ENCODE measurements around the gene GCC2.
A peak's percentile ranks its signal among the peaks of the same experiment; 100 is the strongest.
"Not testable (repeated sequence)": the region's sequence is repeated elsewhere in the genome, so short reads cannot be mapped to it uniquely, and the experiment has no call there.

GCC2 gene

DNA sequence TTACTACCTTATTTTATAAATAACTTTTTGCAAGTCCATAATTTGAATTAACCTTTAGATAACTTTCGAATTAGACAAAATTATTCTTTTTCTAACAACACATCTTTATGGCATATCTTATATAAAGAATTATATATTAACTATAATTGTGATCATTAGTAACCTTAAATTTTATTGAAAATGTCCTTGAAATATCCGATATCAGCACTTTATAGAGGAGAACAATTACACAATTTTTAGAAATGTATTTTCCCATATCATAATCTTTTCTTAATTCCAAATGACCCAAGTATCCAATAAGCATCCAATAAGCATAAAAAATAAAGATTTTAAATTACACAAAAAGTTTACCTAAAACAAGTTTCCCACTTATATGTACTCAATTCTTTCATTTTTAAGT lies 7.3 kb upstream of the GCC2 start:
- no peak for DNase-seq (ENCODE audit: low read depth)

GRCh38 chr2:108444941-108445840 lies 3.8 kb upstream of the GCC2 start:
- no peak for DNase-seq (ENCODE audit: low read depth)

DNA sequence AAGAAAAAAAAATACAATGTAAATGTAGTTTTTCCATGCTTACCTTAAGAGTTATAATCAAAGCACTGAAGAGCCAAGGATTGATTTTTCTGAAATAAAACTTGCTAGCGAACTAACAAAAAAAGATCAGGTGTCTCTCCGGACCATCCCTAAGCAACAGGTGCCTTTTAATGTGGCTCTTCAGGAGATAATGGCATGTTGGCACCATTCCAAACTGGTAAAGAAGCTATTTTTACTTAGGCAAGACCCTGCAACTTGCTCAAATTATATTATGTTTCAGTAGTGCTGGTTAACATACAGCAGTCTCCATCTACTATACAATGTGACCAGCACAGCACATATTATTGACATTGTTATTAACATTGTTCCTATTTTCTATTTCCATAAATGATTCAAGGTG lies 2.3 kb upstream of the GCC2 start:
- DNase-seq (ENCODE audit: low read depth), result no peak

DNA sequence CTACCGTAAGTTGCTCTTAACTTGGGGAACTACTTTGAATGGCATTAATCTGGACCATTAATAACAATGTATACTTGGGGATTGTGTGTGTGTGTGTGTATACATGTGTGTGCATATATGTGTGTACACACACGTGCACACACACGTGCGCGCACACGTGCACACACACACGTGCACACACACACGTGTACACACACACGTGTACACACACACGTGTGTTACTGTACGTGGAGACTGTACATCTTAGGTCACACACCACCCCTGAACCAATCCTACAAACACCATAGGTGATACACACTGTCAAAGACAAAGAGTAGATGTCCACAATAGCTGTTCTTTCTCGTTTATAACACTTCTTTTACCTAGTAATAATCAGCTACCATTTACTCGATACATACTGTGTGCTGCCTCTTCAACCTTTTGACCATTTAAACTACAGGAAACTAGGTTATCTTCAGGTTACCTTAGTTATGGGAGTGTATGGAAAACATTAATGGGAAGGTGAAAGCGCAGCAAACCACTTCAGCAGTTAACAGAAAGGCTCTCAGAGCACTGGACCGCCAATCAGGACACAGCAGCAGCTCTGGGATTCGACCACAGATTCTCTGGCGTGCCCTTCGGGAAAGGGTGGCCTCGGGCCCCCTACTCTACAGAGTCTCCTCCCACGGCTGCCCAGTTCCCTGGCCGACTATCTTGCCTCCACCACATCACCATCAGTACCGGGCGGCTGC lies 894 bp upstream of the GCC2 start:
- DNase-seq (ENCODE audit: low read depth), result no peak

GRCh38 chr2:108449410-108450130 lies 564 bp downstream of the GCC2 start:
- peak; percentile 2 for DNase-seq (ENCODE audit: low read depth)

DNA sequence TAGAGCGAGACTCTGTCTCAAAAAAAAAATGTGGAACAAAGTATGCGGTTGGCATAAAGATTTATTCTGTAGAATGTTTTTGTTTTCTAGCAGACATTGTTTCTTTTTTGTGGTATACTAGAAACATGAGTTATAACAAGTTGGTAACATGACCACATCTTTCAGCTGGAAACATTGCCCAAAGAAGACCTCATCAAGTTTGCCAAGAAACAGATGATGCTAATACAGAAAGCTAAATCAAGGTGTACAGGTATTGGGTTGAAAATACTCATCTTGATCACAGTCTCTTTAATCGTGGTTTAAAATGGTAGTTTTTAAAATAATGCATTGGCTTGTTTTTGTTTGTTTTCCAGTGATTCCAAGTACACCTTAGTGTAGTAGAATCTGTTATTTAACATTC lies 1.9 kb downstream of the GCC2 start:
- DNase-seq (ENCODE audit: low read depth), result no peak

- no peak for DNase-seq (ENCODE audit: low read depth)
Observed at GRCh38 chr2:108451976-108452375, 3.0 kb downstream of the GCC2 start.

DNA sequence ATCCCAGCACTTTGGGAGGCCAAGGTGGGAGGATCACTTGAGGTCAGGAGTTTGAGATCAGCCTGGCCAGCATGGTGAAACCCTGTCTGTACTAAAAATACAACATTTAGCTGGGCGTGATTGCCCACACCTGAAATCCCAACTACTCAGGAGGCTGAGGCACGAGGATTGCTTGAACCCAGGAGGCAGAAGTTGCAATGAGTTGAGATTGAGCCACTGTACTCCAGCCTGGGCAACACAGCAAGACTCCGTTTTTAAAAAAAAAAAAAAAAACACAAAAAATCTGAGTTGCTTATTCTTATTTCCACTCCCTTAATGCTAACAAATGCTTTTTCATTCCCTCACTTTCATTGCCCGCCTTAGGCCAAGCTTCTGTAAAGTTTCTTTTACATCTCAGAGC lies 4.5 kb downstream of the GCC2 start:
- DNase-seq (ENCODE audit: low read depth), result not testable (repeated sequence)

DNA sequence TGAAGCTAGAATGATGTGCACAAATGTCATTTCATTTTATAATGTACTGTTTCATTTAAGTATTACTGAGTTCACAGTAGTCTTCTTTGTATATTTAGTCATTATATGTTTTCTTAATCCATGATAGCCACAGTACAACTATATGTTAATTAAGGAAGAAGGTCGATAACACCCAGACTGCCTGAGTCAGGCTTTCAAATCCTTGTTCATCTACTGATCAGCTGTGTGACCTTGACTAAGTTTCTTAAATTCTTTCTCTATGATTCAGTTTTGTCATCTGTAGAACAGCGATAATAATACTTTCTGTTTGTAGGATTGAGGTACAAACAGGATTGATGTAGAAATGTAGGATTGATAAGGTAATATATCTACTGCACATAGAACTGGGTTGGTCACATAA lies 5.4 kb downstream of the GCC2 start:
- DNase-seq (ENCODE audit: low read depth), result no peak

DNA sequence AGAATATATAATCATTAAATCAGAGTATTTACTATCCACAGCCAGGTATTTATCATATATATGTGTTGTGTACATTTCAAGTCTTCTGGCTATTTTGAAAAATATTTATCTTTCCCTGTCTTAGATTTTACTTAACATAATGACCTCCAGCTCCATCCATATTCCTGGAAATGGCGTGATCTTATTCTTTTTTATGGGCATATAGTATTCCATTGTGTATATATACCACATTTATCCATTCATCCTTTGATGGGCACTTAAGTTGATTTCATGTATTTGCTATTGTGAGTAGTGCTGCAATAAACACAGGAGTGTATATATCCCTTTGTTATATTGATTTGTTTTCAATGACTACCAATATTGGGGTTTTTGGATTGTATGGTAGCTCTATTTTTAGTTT lies 6.6 kb downstream of the GCC2 start:
- DNase-seq (ENCODE audit: low read depth), result no peak

DNA sequence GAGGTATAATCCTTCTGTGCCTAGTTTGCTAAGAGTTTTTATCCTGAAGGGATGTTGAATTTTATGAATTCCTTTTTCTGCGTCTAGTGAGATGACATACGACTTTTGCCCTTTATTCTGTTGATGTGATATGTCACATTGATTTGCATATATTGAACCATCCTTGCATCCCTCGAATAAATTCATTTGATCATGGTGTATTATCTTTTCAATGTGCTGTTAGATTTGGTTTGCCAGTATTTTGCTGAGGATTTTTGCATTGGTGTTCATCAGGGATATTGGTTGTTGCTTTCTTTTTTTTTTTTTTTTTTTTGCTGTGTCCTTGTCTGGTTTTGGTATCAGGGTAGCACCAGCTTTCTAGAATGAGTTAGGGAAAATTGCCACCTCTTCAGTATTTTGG lies 9.1 kb downstream of the GCC2 start:
- no peak for DNase-seq (ENCODE audit: low read depth)

GRCh38 chr2:108459441-108459840 lies 10.4 kb downstream of the GCC2 start:
- DNase-seq (ENCODE audit: low read depth), result no peak

DNA sequence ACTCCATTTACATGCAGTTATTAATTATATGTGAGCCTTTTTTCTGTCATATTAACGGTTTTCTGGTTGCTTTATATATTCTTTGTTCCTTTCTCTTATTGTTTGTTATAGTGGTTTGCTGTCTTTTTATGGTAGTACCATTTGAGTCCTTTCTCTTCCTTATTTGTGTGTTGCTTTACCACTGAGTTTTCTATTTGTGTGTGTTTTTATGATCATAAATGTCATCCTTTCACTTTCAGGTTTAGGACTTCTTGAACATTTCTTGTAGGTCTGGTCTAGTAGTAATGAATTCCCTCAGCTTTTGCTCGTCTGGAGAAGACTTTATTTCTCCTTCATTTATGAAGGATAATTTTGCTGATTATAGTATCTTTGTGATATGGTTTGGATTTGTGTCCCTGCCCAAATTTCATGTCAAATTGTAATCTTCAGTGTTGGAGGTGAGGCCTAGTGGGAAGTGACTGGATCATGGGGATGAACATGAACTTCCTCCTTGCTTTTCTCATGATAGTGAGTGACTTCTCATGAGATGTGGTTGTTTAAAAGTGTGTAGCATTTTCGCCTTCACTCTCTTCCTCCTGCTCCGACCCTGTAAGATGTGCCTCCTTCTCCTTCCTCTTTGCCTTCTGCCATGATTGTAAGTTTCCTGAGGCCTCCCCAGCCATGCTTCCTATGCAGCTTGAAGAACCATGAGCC lies 11.5 kb downstream of the GCC2 start:
- no peak for DNase-seq (ENCODE audit: low read depth)

- DNase-seq (ENCODE audit: low read depth), result no peak
Observed at GRCh38 chr2:108477099-108477498, 28.1 kb downstream of the GCC2 start.

- no peak for DNase-seq (ENCODE audit: low read depth)
Observed at GRCh38 chr2:108485253-108485652, 36.2 kb downstream of the GCC2 start.

GRCh38 chr2:108490506-108491122 lies 41.6 kb downstream of the GCC2 start:
- DNase-seq (ENCODE audit: low read depth), result no peak

GRCh38 chr2:108491848-108492247 lies 42.8 kb downstream of the GCC2 start:
- no peak for DNase-seq (ENCODE audit: low read depth)

DNA sequence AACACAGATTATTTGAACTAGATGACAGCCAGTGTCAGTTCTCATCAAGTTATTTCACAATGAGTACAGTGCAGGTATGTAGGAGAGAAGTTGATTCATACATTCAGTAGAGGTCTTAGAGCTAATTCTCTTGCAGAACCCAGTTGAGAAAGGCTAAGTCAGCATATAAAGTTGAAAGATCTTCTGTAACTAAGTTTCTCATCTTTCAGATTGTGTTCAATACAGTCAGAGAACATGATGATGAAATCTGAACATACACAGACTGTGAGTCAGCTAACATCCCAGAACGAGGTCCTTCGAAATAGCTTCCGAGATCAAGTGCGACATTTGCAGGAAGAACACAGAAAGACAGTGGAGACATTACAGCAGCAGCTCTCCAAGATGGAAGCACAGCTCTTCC lies 43.4 kb downstream of the GCC2 start:
- no peak for DNase-seq (ENCODE audit: low read depth)

DNA sequence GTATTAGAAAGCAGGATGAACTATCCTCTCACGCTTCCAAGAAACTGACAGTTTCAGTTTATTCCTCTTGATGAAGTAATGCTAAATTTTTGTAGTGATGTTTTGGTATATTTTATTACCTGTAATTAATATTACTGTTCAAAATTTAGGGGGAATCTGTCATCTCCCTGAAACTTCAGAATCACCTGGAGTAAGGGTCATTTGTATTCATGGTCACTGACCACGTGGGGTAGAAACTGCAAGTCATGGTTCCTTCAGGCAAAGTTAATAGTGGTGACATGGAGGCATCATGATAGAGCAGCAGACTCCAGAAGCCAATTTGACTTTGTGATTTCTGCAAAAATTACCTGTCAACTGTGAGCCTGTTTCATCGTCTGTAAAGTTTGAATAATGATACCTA lies 47.2 kb downstream of the GCC2 start:
- DNase-seq (ENCODE audit: low read depth), result not testable (repeated sequence)

GRCh38 chr2:108507620-108508019 lies 58.6 kb downstream of the GCC2 start:
- DNase-seq (ENCODE audit: low read depth), result not testable (repeated sequence)

DNA sequence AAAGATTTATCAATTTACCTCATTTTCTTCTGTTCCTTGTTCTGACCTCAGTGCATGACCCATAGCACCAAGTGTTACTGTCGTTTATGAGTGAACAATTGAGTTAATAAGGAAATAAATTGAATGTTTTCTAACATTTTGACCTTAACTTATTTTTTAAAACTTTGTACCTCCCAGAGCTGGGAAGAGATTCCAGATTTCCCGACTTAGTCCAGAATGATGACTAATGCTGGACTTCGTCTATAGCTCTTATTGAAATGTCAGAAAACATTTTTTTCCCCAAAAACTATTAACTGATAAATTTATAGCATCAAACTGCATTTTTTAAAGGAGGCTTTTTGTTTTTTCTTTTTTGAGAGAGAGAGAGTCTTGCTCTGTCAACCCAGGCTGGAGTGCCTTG lies 63.4 kb downstream of the GCC2 start:
- not testable (repeated sequence) for DNase-seq (ENCODE audit: low read depth)

DNA sequence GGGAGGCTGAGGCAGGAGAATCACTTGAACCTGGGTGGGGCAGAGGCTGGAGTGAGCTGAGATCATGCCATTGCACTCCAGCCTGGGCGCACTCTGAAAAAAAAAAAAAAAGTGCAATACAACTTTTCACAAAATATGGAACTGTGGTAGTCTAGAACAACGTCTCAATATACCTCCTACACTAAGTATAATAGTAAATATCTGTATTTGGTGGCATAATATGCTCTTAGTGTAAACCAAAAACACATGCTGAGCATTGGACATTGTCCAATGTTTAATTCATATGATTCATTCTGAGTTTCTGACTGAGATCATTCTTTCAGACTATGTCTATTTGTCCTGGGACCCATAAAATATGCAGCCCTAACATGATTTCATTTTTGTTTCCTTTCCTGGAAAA lies 65.5 kb downstream of the GCC2 start:
- DNase-seq (ENCODE audit: low read depth), result not testable (repeated sequence)

Data from activated T-cell treated with anti-CD3 and anti-CD28 coated beads for 48 hours (primary cell).